UCSD-AML1 (cell line): ENCODE results near the gene DENND1A.
"Not testable (repeated sequence)": the region's sequence is repeated elsewhere in the genome, so short reads cannot be mapped to it uniquely, and the experiment has no call there.

ENCODE experiments used
- DNase-seq: peaks from one replicate; lab custom pipeline; 2025; ENCODE audit not compliant: unreplicated experiment; lab: John Stamatoyannopoulos, UW

Gene DENND1A

GRCh38 chr9:123923377-123923776 is 6.5 kb downstream of the DENND1A start:
- no peak for DNase-seq

DNA sequence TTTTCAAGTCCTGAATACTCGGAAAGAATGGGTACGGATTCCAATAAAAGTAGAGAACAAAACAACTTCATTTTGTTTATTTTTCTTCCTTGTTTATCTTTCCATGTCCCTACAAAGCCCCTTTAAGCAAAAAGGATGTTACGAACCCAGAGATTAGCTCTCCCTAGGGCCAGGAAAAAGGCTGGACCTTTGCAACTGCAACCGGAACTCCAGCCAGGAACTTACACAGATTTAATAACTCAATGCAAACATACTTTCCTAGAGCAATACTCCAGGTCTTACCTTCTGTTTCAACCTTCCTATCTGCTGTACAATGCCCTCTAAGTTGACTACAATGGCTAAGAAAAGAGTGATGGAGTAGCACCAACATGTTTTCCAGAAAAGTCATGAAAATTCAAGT is 7.0 kb downstream of the DENND1A start:
- DNase-seq, result no peak

- DNase-seq, result no peak
Measured at GRCh38 chr9:123922431-123922830, 7.5 kb downstream of the DENND1A start.

- DNase-seq, result no peak
Measured at GRCh38 chr9:123914517-123915196, 15.3 kb downstream of the DENND1A start.

DNA sequence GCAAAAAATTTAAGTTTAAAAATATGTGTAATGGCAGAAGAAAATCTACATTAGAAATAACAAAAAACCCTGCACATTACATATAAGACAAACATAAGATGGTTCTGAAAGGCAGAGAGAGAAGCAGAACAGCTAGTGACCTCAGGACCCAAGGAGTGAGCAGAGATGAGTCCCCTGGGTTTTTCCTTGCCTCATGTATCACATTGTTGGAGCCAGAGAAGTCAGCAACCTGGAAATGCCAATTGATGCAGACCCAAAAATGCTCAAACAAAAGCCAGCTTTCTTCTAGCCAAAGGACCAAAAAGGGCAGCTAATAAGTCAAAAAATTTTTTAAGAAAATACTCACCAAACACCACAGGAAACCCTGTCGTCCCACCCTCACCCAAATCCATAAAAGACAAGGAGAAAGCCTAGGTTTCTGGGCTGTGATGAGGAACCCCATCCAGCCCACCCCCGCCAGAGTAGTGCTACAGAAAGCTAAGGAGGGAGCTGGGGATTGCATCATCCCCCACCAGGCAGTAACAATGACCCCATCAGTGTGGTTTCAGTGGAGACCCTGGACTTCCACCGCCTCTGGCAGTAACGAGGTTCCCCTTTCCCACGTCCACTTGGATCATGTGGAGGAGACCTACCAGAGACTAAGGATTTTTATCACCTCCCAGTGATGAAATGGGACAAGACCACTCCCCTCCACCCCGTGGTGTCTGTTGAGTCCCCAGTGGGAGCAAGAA is 17.6 kb downstream of the DENND1A start:
- DNase-seq, result no peak

GRCh38 chr9:123911024-123911423 is 18.9 kb downstream of the DENND1A start:
- DNase-seq, result no peak

- not testable (repeated sequence) for DNase-seq
Measured at GRCh38 chr9:123909192-123909591, 20.7 kb downstream of the DENND1A start.

- not testable (repeated sequence) for DNase-seq
Measured at GRCh38 chr9:123903550-123903949, 26.4 kb downstream of the DENND1A start.

DNA sequence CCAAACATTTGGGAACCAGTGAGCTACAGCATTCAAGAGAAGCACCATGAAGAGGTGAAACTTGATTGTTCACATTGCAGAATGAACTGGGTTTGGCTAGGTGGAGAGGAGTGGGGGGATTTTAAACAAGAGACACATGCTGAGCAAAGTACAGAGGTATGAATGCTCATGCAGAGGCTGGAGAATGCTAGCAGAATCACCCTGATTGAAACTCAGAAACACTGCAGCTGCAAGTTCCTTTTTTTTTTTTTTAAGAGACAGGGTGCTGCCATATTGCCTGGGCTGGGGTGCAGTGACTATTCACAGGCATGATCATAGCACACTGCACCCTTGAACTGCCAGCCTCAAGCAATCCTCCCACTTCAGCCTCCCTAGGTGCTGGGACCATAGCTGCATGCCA is 35.1 kb downstream of the DENND1A start:
- no peak for DNase-seq

DNA sequence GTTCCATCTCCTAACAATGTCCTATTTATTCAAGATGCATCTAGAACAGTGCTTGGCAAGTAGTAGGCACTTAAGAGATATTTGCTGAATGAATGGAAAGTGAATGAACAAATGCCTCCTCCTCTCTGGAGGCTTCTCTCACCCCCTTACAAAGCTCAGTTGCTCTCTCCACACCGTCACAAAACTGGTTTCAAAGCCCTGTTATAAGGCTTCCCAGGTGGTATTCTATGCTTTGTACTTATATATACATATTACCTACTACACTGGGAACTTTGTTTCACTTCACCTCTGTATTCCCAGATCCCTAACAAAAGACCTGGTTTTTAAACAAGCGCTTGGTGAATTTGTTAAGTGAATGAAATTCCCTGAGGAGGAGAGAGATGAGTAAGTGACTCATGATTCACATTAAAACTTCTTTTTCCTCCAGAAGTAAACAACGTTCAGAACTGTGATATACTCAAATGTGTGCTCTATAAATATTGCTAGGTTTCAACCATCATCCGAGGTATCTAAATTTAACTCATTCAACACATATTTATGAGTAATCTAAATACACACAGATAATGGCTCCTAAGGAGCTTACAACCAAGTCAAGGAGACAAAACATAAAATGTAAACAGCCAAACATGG is 36.0 kb downstream of the DENND1A start:
- no peak for DNase-seq

- no peak for DNase-seq
Measured at GRCh38 chr9:123893115-123893514, 36.8 kb downstream of the DENND1A start.

- no peak for DNase-seq
Measured at GRCh38 chr9:123887837-123888236, 42.1 kb downstream of the DENND1A start.

GRCh38 chr9:123885834-123886233 is 44.1 kb downstream of the DENND1A start:
- not testable (repeated sequence) for DNase-seq

DNA sequence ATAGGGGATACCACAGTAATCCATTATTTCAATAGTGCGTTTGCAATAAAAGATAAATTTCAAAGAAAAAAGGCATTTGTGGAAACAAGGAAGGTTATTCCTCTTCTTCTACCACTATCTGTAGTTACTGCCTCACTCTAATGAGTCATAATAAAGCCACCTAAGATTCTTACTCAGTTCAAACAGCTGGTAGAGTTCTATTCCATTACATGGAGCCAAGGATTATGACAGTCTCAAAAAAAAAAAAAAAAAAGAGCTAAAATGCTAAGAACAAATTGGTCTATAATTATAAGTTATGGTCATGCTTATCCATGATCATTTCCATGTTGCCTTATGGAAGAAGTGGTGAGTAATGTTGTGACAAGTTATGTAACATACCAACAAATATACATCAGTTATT is 46.3 kb downstream of the DENND1A start:
- no peak for DNase-seq

DNA sequence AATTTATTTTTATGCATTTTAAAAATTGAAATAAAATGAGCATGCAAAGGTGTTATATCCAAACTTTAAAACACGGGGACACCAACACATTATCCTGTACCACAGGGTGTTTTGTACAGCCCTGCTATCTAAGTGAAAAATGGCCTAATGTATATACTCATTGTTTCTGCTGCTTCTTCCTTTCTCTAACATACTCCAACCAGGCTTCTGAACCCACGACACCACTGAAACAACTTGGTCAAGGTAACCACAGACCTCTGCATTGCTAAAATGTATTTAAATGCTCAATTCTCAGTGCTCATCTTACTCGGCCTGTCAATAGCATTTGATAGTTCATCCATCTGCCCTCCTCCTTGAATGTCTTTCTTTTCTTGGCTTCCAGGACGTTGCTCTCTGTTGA is 48.3 kb downstream of the DENND1A start:
- no peak for DNase-seq

GRCh38 chr9:123880420-123880819 is 49.5 kb downstream of the DENND1A start:
- DNase-seq, result no peak

GRCh38 chr9:123876750-123877149 is 53.2 kb downstream of the DENND1A start:
- no peak for DNase-seq

- DNase-seq, result no peak
Measured at GRCh38 chr9:123872710-123873109, 57.2 kb downstream of the DENND1A start.

GRCh38 chr9:123871781-123872180 is 58.1 kb downstream of the DENND1A start:
- DNase-seq, result no peak

DNA sequence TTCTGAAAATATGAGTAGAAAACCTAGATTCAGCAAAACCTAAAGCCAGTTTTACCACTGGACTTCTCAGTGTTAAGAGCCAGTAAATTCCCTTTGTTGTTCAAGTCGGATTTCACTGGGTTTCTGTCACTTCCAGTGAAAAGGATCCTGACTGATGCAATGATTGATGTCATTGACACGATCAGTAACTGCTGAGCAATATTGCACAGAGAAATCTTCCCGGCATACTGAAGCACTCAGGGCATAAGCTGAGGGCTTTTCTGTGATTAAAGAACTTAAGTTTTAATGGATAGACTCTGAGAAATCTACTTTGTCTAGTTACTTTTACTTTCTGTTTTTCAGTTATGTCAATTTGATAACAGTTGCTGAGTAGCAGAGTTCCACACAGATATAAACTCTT is 61.9 kb downstream of the DENND1A start:
- DNase-seq, result no peak

DNA sequence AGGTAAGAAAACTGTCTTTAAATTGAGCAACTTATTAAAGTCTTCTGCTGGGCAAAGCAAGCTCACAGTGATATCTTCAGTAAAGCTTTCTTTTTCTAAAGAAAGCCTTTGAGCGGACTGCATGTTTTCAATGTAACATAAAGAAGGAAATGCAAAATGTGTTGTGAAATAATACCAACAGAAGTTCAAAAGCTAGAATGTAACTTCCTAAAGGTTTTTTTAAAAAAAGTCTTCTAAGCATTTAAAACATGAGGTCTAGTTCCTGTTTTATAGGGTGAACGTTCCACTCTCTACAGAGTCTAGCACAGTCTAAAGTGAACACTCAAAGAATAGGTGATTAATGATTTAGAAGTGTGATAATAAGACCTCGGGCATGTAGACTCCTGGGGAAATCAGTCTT is 62.9 kb downstream of the DENND1A start:
- no peak for DNase-seq

DNA sequence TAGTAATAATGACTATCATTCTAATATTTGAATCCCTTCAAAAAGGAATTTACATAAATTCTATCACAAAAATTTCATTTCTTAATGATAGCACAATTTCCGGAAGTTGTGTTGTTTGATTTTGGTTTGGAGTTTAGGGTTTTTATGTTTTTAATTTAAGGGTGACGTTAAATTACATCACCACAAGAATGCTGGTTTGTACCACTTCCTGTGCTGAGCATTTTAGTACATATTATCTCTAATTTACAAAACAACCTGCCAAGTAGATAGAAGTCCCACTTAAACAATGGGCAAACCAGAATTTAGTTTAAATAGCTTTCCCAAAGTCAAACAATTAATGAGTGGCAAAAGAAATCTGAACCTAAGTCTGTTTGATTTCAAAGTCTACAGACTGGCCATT is 63.4 kb downstream of the DENND1A start:
- no peak for DNase-seq
